Fibroblast of lung (primary cell): ENCODE results near the gene GRM8. TPM values are rescaled to one million over a fixed set of nuclear protein-coding genes. Genes with fewer than 3 reads are reported as not detected.

Experiments
- DNase-seq, 2 donors: peaks; one replicate each; pipeline versions ENCODE4 v3.0.0 to v3.0.0-alpha.2; 2010; ENCODE audit warnings: low read depth in 2 of 2
- H2AFZ ChIP-seq: 2 replicates; pipeline ENCODE4 v1.5.1; 2012; ENCODE audit warnings: low read length, control low read depth, inconsistent platforms
- H3K27ac ChIP-seq: 2 replicates; pipeline ENCODE4 v1.5.1; 2011; ENCODE audit warnings: low read length, control low read depth; ENCODE audit not compliant: insufficient read depth
- H3K27me3 ChIP-seq: 2 replicates; pipeline ENCODE4 v1.5.1; 2011; ENCODE audit warnings: mild to moderate bottlenecking, low read length; ENCODE audit not compliant: control insufficient read depth, insufficient read depth
- H3K36me3 ChIP-seq: 2 replicates; pipeline ENCODE4 v1.5.1; 2011; ENCODE audit warnings: low read length; ENCODE audit not compliant: control insufficient read depth, insufficient read depth
- H3K4me1 ChIP-seq: 2 replicates; pipeline ENCODE4 v1.5.1; 2011; ENCODE audit warnings: low read length; ENCODE audit not compliant: control insufficient read depth, insufficient read depth; ENCODE audit errors: extremely low read depth
- H3K4me2 ChIP-seq: 2 replicates; pipeline ENCODE4 v1.5.1; 2011; ENCODE audit warnings: low read length, control low read depth; ENCODE audit not compliant: insufficient read depth; ENCODE audit errors: extremely low read depth
- H3K4me3 ChIP-seq, 4 experiments: fragments of 200-600 bp in 1 of 4; sonication (generic) in 1 of 4; replicated peaks in 1 of 4; 2 replicates each; pipeline ENCODE4 v1.5.1; 2011 to 2016; ENCODE audit warnings: low read length in 4 of 4, low read depth in 3 of 4, mild to moderate bottlenecking in 3 of 4, control low read depth in 2 of 4, inconsistent platforms in 1 of 4, mixed read lengths in 1 of 4; ENCODE audit not compliant: insufficient read depth in 1 of 4; ENCODE audit errors: control extremely low read depth in 1 of 4
- H3K79me2 ChIP-seq: 2 replicates; pipeline ENCODE4 v1.5.1; 2012; ENCODE audit warnings: mild to moderate bottlenecking, low read length, inconsistent platforms; ENCODE audit not compliant: control insufficient read depth, insufficient read depth
- H3K9ac ChIP-seq: 2 replicates; pipeline ENCODE4 v1.5.1; 2011; ENCODE audit warnings: mild to moderate bottlenecking, low read length, control low read depth; ENCODE audit not compliant: insufficient read depth
- H3K9me3 ChIP-seq: 2 replicates; pipeline ENCODE4 v1.5.1; 2012; ENCODE audit warnings: low read depth, low read length; ENCODE audit not compliant: control insufficient read depth, insufficient read depth
- H4K20me1 ChIP-seq: 2 replicates; pipeline ENCODE4 v1.5.1; 2011; ENCODE audit warnings: low read length; ENCODE audit not compliant: control insufficient read depth, insufficient read depth; ENCODE audit errors: extremely low read depth
- CTCF ChIP-seq, 2 donors: IDR thresholded peaks in 1 of 2; conservative IDR thresholded peaks in 1 of 2; 1 replicate in 1 of 2; 2 replicates in 1 of 2; pipeline ENCODE4 v1.5.1; 2011 to 2012; ENCODE audit warnings: low read length in 2 of 2, control low read depth in 1 of 2, inconsistent platforms in 1 of 2, low read depth in 1 of 2, mild to moderate bottlenecking in 1 of 2
- EZH2 ChIP-seq: IDR thresholded peaks from 2 replicates; pipeline ENCODE4 v1.5.1; 2012; ENCODE audit warnings: low read length, control low read depth, mild to moderate bottlenecking; ENCODE audit errors: missing control alignments
- polyA plus RNA-seq, 2 donors: library from polyadenylated mRNA; depleted of rRNA in 1 of 2; stranded (reverse) in 1 of 2; unstranded in 1 of 2; fragments of >200 nt; gene quantifications; 2 replicates each; pipeline ENCODE4 v1.2.1, GENCODE V29; 2011 to 2012; ENCODE audit warnings: missing spikeins in 1 of 2
- total RNA-seq: library from RNA; depleted of rRNA; stranded (reverse); fragments of >200 nt; gene quantifications from 2 replicates; pipeline ENCODE4 v1.2.1, GENCODE V29; 2014

GRM8 gene
- total and polyA plus RNA-seq, 2 donors (not counting 1 experiment from before 2014, with no cell fraction given), result not detected

- Histone ChIP-seq H3K36me3 (no peaks in the 10 kb centered on the region), H4K20me1 (no peaks in the 10 kb centered on the region), H3K79me2 (no peaks in the 10 kb centered on the region), H3K9me3 (no peaks in the 10 kb centered on the region), H3K4me2 (no peak overlapping the region), H3K4me1 (no peaks in the 10 kb centered on the region), H3K27ac (no peak overlapping the region), H3K27me3 (no peaks in the 10 kb centered on the region), H3K4me3 (no peak overlapping the region), H3K9ac (no peak overlapping the region), H2AFZ (no peak overlapping the region)
- TF ChIP-seq CTCF (conservative IDR thresholded peaks at IDR 0.05 in 1 of 2, IDR thresholded peaks at IDR 0.05 in 1 of 2; ENCODE audit: low read depth in 1 of 2, low read length in 2 of 2) (no peak), EZH2 (no peak)
- no peak for DNase-seq
Observed at GRCh38 chr7:127029823-127030222, 222.9 kb downstream of the GRM8 start.

GRCh38 chr7:127021857-127022256 is 230.9 kb downstream of the GRM8 start:
- Histone ChIP-seq H3K36me3 (no peaks in the 10 kb centered on the region), H3K9me3 (no peaks in the 10 kb centered on the region), H4K20me1 (no peaks in the 10 kb centered on the region), H3K9ac (no peak overlapping the region), H3K4me1 (no peaks in the 10 kb centered on the region), H3K27ac (no peak overlapping the region), H3K4me3 (no peak overlapping the region), H3K27me3 (no peaks in the 10 kb centered on the region), H3K4me2 (no peak overlapping the region), H3K79me2 (no peaks in the 10 kb centered on the region), H2AFZ (no peak overlapping the region)
- TF ChIP-seq EZH2 (no peak), CTCF (conservative IDR thresholded peaks at IDR 0.05 in 1 of 2, IDR thresholded peaks at IDR 0.05 in 1 of 2; ENCODE audit: low read depth in 1 of 2, low read length in 2 of 2) (no peak)
- no peak for DNase-seq

- H3K79me2 ChIP-seq, result no peaks in the 10 kb centered on the region
- H4K20me1 ChIP-seq, result no peaks in the 10 kb centered on the region
- H3K27ac ChIP-seq, result no peak overlapping the region
- H3K36me3 ChIP-seq, result no peaks in the 10 kb centered on the region
- no peaks in the 10 kb centered on the region for H3K27me3 ChIP-seq
- no peak overlapping the region for H3K4me3 ChIP-seq
- H2AFZ ChIP-seq, result no peak overlapping the region
- H3K4me1 ChIP-seq, result no peaks in the 10 kb centered on the region
- H3K4me2 ChIP-seq, result no peak overlapping the region
- no peaks in the 10 kb centered on the region for H3K9me3 ChIP-seq
- DNase-seq, result no peak
- TF ChIP-seq CTCF (conservative IDR thresholded peaks at IDR 0.05 in 1 of 2, IDR thresholded peaks at IDR 0.05 in 1 of 2; ENCODE audit: low read depth in 1 of 2, low read length in 2 of 2), result no peak
- H3K9ac ChIP-seq, result no peak overlapping the region
Observed at GRCh38 chr7:127021019-127021738, 231.6 kb downstream of the GRM8 start.
